NCI-H1694 treated with DMSO at 0.1 percent for 48 hours (cell line): ENCODE data around the gene SLC5A9.
"Not testable (repeated sequence)": the region's sequence is repeated elsewhere in the genome, so short reads cannot be mapped to it uniquely, and the experiment has no call there.

Source experiments
- DNase-seq: peaks from one replicate; lab custom pipeline; 2025; lab: John Stamatoyannopoulos, UW

Gene SLC5A9

DNA sequence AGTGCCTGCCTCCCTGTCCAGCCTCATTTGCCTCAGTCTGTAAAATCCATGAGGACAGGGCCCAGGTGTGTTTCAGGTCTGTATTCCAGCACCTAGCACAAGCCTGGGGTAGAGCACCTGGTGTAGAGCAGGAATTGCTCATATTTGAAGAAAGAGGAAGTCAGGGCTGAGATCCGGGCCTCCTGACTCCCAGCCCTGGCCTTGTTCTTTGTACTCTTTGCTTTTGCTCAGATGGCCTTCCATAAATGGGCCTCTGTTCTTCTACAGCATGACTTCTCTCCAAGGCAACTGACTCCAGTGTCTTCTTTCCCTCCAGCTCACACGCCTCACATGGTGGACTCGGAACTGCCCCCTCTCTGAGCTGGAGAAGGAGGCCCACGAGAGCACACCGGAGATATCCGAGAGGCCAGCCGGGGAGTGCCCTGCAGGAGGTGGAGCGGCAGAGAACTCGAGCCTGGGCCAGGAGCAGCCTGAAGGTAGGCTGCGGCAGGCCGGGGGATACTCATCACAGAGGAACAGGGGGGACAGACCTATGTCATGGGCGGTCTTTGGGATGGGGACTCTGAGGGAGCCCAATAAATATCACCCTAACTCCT lies 19.7 kb downstream of the SLC5A9 start:
- no peak for DNase-seq

DNA sequence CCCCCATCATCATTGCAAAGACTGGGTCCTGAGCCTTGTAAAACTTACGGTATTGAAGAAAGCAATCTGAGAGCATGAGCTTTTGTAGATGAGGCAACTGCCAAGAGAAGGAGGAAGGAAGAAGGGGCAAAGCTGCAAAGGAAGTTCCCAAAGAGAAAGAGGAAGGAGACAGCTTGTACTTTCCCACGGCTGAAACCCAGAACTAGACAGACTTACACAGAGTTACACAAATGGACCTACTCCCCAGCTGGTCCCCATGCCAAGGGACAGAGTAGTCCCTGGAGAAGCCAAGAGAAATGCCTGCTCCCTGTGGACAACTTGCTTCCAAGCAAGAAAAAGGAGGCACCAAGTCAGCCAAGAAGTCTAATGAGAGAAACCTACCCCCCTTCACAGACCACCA lies 22.6 kb downstream of the SLC5A9 start:
- DNase-seq, result peak; percentile 18

DNA sequence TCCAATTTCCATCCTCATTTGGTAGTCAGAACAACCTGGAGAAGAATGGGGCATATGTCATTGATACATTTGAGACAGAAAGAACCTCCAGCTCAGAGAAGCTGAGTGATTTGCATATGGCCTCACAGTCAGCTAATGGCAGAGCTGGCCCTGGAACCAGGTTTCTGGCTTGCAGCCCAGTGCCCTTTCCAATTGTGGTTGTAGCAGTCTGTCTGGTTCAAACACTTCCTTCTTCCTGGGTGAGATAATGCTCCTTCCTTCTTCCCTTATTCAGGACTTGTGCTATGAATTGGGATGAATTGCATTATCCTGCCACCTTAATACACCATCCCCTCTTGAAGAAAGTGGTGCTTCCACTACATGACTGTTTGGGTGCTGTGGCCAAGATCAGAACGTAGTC lies 24.2 kb downstream of the SLC5A9 start:
- peak; percentile 36 for DNase-seq

- DNase-seq, result no peak
Measured at GRCh38 chr1:48248356-48248755, 25.8 kb downstream of the SLC5A9 start.

DNA sequence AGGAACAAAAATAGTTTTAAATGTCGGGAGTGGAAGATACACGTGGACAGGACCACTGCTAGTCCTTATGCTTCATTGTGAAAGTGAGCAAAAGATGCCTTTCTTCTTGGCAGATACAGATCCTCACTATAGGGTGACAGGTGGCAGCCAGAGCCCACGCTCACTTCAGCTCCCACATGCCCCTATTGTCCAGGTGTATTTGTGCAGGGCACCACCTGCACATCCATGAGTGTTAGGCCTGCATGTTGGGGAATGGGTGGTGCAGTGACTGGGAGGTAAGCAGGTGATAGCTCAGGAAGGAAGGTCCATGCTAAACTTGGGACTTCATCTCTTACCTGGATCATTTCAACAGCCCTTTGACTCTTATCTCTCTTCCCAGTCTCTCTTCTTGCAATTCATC lies 27.4 kb downstream of the SLC5A9 start:
- no peak for DNase-seq

DNA sequence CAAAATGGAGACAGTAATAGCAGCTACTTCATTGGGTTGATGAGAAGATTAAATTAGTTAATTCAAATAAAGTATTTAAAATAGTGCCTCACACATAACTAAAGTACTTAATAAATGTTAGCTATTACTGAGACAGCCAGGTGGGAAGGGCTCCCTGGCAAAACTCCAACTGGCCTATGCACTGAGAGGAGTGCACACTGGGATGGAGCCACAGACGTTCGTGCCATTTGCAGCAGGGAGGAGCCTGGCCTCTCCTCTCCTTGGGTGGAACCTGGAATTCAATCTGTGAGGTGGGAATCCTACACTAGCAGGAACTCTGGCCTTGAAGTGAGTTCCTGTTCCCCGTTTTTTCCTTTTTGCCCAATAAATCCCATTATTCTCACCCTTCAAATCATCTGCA lies 28.1 kb downstream of the SLC5A9 start:
- no peak for DNase-seq

- no peak for DNase-seq
Measured at GRCh38 chr1:48251323-48251722, 28.8 kb downstream of the SLC5A9 start.

- no peak for DNase-seq
Measured at GRCh38 chr1:48251821-48252220, 29.3 kb downstream of the SLC5A9 start.

DNA sequence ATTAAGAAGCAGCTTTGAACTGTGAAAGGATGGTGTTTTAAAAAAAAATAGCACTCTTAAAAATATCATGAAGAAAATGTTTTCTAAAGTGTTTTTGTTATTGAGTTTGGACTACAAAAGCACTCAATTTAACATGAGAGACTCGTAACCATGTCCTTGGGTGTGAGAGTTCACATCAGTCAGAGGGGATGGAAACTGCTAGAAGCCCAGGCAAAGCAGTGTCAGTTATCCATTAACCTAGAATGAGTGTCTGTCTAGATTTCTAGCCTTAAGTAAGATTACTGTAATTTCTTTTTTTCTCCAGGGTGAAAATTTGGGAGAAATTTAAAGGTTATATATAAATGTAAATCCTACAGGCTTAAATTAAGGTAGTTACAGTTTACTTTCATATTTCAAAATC lies 31.7 kb downstream of the SLC5A9 start:
- DNase-seq, result no peak

GRCh38 chr1:48258106-48258505 lies 35.6 kb downstream of the SLC5A9 start:
- no peak for DNase-seq

DNA sequence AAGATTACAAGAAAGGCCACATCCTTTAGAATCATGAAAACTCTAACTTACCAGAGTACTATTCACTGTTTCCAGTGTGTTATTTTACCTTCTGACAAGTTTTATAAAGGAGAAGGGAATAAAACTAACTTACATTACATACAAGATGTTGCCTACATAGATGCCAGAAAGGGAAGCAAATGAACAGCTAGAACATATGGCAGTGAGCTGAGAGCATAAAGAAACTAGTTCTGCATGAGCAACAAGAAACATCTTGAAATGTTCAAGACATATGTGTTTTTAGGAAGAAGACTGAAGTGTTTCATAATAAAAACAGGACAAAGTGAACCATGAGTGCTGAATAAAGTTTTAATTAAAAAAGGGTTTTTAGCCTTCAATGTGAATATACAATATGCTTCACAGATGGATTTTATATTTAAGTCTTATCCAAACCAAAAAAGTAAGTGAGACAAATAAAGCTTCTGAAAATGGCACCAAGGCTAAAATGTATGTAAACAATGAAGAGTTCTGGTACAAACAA lies 39.4 kb downstream of the SLC5A9 start:
- no peak for DNase-seq

DNA sequence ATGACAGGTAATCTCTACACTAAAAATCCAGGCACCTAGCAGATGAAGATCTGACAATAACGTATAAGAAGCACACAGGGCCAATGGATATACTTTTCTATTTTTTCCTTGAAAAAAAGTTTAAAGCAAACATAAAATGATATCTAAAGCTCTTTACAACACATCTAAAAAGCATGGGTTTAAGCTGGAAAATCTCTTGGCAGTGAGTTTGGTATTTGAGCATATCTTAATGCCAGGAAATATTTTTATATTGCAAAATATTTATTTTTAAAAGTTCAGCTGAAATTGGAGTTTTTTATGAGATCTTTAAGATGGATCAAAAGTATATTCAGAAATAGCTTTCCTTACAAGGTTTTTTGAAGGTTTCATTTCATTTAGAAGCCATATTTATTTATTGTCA lies 40.5 kb downstream of the SLC5A9 start:
- DNase-seq, result no peak

- DNase-seq, result no peak
Measured at GRCh38 chr1:48266576-48266975, 44.1 kb downstream of the SLC5A9 start.

DNA sequence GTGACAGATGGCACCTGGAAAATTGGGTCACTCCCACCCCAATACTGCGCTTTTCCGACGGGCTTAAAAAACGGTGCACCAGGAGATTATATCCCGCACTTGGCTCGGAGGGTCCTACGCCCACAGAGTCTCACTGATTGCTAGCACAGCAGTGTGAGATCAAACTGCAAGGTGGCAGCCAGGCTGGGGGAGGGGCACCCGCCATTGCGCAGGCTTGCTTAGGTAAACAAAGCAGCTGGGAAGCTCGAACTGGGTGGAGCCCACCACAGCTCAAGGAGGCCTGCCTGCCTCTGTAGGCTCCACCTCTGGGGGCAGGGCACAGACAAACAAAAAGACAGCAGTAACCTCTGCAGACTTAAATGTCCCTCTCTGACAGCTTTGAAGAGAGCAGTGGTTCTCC lies 54.9 kb downstream of the SLC5A9 start:
- DNase-seq, result not testable (repeated sequence)

GRCh38 chr1:48282329-48282728 lies 59.8 kb downstream of the SLC5A9 start:
- not testable (repeated sequence) for DNase-seq

DNA sequence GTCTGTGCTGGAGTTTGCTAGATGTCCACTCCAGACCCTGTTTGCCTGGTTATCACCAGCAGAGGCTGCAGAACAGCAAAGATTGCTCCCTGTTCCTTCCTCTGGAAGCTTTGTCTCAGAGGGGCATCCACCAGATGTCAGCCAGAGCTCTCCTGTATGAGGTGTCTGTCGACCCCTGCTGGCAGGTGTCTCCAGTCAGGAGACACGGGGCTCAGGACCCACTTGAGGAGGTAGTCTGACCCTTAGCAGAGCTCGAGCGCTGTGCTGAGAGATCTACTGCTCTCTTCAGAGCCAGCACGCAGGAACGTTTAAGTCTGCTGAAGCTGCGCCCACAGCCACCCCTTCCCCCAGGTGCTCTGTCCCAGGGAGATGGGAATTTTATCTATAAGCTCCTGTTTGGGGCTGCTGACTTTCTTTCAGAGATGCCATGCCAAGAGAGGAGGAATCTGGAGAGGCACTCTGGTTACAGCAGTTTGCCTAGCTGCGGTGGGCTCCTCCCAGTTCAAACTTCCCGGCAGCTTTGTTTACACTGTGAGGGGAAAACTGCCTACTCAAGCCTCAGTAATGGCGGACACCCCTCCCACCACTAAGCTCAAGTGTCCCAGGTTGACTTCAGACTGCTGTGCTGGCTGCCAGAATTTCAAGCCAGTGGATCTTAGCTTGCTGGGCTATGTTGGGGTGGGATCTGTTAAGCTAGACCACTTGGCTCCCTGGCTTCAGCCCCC lies 62.3 kb downstream of the SLC5A9 start:
- DNase-seq, result not testable (repeated sequence)

- no peak for DNase-seq
Measured at GRCh38 chr1:48285525-48285924, 63.0 kb downstream of the SLC5A9 start.

- DNase-seq, result no peak
Measured at GRCh38 chr1:48291421-48291820, 68.9 kb downstream of the SLC5A9 start.

DNA sequence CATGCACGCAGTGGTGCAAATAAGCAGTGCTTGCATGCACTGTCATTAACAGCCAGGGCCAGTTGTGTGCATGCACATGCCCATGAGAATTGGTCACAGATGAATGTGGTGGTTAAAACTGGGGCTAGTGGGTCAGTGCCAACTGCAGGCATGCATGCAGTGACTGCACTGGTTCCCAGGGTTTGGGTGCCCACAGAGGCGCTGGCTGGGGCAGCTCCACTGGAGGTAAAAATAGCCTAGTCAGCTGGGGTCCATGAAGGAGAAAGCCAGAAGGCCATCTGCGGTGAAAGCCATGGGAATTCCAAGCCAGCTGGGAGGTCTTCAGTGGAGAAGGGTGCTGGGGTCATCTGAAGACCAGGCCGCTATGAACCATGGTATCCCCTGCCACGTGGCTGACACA lies 70.2 kb downstream of the SLC5A9 start:
- no peak for DNase-seq

DNA sequence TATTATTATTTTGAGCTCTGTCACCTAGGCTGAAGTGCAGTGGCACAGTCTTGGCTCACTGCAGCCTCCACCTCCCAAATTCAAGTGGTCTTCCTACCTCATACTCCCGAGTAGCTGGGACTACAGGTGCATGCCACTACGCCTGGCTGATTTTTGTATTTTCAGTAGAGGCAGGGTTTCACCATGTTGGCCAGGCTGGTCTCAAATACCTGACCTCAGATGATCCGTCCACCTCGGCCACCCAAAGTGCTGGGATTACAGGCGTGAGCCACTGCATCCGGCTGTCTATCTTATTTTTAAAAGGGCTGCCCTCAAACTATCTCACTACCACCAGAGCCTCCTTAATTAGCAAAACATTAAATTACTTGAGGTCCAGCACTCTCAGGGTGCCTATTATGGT lies 71.6 kb downstream of the SLC5A9 start:
- not testable (repeated sequence) for DNase-seq

GRCh38 chr1:48294656-48295055 lies 72.1 kb downstream of the SLC5A9 start:
- DNase-seq, result no peak
